Gastroesophageal sphincter (tissue), 3 donors: ENCODE results near the gene ZNF787.

Source experiments
- EP300 ChIP-seq: sonication (generic); formaldehyde crosslinking; IDR thresholded peaks from one replicate; pipeline ENCODE4 v1.6.1; 2017; ENCODE audit warnings: antibody characterized with exemption, mild to moderate bottlenecking
- POLR2A ChIP-seq, 2 donors: fragments of 450-650 bp; IDR thresholded peaks; one replicate each; pipeline ENCODE4 v1.6.1; 2017; ENCODE audit warnings: antibody characterized with exemption in 2 of 2, mild to moderate bottlenecking in 2 of 2, moderate library complexity in 1 of 2
- TF ChIP-seq, protein P1 (sequence below), 4 experiments: fragments of 200-600 bp in 2 of 4; fragments of 450-650 bp in 2 of 4; sonication (generic) in 1 of 4; IDR thresholded peaks; one replicate each; pipeline ENCODE4 v1.5.1; 2017 to 2019; ENCODE audit warnings: antibody characterized with exemption in 4 of 4, mild to moderate bottlenecking in 2 of 4, moderate library complexity in 2 of 4

DNA sequence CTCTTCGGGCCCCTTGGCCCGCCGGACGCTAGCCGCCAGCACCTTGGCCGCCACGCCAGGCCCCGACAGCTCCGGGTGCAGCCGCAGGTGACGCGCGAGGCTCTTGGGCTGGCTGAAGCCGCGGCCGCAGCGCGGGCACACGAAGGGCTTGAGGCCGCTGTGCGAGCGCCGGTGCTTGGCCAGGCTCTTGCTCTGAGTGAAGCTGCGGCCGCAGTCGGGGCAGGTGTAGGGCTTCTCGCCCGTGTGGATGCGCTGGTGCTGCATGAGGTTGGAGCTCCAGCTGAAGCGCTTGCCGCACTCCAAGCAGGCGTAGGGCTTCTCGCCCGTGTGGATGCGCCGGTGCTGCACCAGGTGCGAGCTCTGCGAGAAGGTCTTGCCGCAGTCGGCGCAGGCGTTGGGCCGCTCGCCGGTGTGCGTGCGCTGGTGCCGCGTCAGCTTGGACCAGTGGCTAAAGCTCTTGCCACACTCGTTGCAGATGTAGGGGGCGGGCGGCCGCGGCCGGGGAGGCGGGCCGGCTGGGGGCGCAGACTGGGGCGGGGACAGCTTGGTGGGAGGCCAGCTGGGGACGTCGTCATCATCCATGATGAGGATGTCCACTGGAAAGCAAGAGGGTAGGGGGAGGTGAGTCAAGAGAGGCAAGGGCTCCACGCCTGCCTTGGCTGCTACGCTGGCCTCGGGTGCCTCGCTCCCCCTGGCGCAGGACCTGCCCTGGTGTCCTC, 32.4 kb downstream of the ZNF787 start:
- TF ChIP-seq, protein P1, sequence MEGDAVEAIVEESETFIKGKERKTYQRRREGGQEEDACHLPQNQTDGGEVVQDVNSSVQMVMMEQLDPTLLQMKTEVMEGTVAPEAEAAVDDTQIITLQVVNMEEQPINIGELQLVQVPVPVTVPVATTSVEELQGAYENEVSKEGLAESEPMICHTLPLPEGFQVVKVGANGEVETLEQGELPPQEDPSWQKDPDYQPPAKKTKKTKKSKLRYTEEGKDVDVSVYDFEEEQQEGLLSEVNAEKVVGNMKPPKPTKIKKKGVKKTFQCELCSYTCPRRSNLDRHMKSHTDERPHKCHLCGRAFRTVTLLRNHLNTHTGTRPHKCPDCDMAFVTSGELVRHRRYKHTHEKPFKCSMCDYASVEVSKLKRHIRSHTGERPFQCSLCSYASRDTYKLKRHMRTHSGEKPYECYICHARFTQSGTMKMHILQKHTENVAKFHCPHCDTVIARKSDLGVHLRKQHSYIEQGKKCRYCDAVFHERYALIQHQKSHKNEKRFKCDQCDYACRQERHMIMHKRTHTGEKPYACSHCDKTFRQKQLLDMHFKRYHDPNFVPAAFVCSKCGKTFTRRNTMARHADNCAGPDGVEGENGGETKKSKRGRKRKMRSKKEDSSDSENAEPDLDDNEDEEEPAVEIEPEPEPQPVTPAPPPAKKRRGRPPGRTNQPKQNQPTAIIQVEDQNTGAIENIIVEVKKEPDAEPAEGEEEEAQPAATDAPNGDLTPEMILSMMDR (IDR thresholded peaks at IDR 0.05): no peak
- TF ChIP-seq EP300 (no peak), POLR2A (IDR thresholded peaks at IDR 0.05) (no peak)
